GM12878 (cell line): ENCODE results near the gene BCKDHA. TPM values are rescaled to one million over a fixed set of nuclear protein-coding genes. Genes with fewer than 3 reads are reported as not detected.

Experiments used
- ATF3 ChIP-seq: IDR thresholded peaks from 2 replicates; pipeline ENCODE4 v1.6.1; 2011; ENCODE audit warnings: low read depth, mild to moderate bottlenecking, low read length, moderate library complexity, borderline replicate concordance; ENCODE audit errors: extremely low read depth
- BHLHE40 ChIP-seq, 2 experiments: fragments of 450-650 bp in 1 of 2; IDR thresholded peaks; 2 replicates each; pipeline ENCODE4 v1.6.1; 2011 to 2017; ENCODE audit warnings: low read depth in 2 of 2, borderline replicate concordance in 1 of 2, improper control_type of control experiment in 1 of 2, low read length in 1 of 2, mild to moderate bottlenecking in 1 of 2
- CHD4 ChIP-seq: fragments of 200-600 bp; sonication (generic); IDR thresholded peaks from 2 replicates; pipeline ENCODE4 v1.6.1; 2016; ENCODE audit warnings: mild to moderate bottlenecking
- CREM ChIP-seq: IDR thresholded peaks from 2 replicates; pipeline ENCODE4 v1.6.1; 2014; ENCODE audit warnings: antibody characterized with exemption, low read depth
- E2F4 ChIP-seq: IDR thresholded peaks from 2 replicates; pipeline ENCODE4 v1.6.1; 2012; ENCODE audit warnings: low read depth, low read length, improper control_type of control experiment
- EGR1 ChIP-seq, 2 experiments: IDR thresholded peaks; 1 replicate in 1 of 2; 2 replicates in 1 of 2; pipeline ENCODE4 v1.6.1; 2011 to 2012; ENCODE audit warnings: low read depth in 2 of 2, low read length in 2 of 2, borderline replicate concordance in 1 of 2, mild to moderate bottlenecking in 1 of 2, moderate library complexity in 1 of 2
- ESRRA ChIP-seq: IDR thresholded peaks from 2 replicates; pipeline ENCODE4 v1.6.1; 2012; ENCODE audit warnings: mild to moderate bottlenecking, low read length, improper control_type of control experiment
- JUNB ChIP-seq: IDR thresholded peaks from 2 replicates; pipeline ENCODE4 v1.6.1; 2016; ENCODE audit warnings: antibody characterized with exemption, mild to moderate bottlenecking
- MTA3 ChIP-seq: IDR thresholded peaks from 2 replicates; pipeline ENCODE4 v1.6.1; 2012; ENCODE audit warnings: low read length, inconsistent platforms, borderline replicate concordance
- NFIC ChIP-seq: IDR thresholded peaks from 2 replicates; pipeline ENCODE4 v1.6.1; 2012; ENCODE audit warnings: low read depth, mild to moderate bottlenecking, inconsistent platforms, low read length, moderate library complexity
- NFYB ChIP-seq: IDR thresholded peaks from 2 replicates; pipeline ENCODE4 v1.6.1; 2011; ENCODE audit warnings: low read depth, mild to moderate bottlenecking, low read length, improper control_type of control experiment, moderate library complexity; ENCODE audit not compliant: insufficient read depth
- NRF1 ChIP-seq: conservative IDR thresholded peaks from 2 replicates; pipeline ENCODE4 v1.6.1; 2011; ENCODE audit warnings: mild to moderate bottlenecking, low read depth, low read length, improper control_type of control experiment
- PAX8 ChIP-seq: fragments of 450-650 bp; IDR thresholded peaks from 2 replicates; pipeline ENCODE4 v1.6.1; 2017; ENCODE audit warnings: mild to moderate bottlenecking, moderate library complexity
- SMC3 ChIP-seq: IDR thresholded peaks from 2 replicates; pipeline ENCODE4 v1.6.1; 2011; ENCODE audit warnings: low read length, improper control_type of control experiment, borderline replicate concordance
- STAT1 ChIP-seq: fragments of 450-650 bp; conservative IDR thresholded peaks from 2 replicates; pipeline ENCODE4 v1.6.1; 2014; ENCODE audit warnings: antibody characterized with exemption, mild to moderate bottlenecking
- TCF3 ChIP-seq: IDR thresholded peaks from 2 replicates; pipeline ENCODE4 v1.6.1; 2012; ENCODE audit warnings: low read depth, mild to moderate bottlenecking, low read length, borderline replicate concordance; ENCODE audit not compliant: insufficient read depth
- ZBTB4 ChIP-seq: fragments of 450-650 bp; formaldehyde crosslinking; IDR thresholded peaks from 2 replicates; pipeline ENCODE4 v1.4.0; 2022; ENCODE audit warnings: mild to moderate bottlenecking, moderate library complexity
- ZNF24 ChIP-seq: fragments of 450-650 bp; IDR thresholded peaks from 2 replicates; pipeline ENCODE4 v1.6.1; 2017; ENCODE audit warnings: antibody characterized with exemption, mild to moderate bottlenecking
- polyA plus RNA-seq, 11 experiments: library from polyadenylated mRNA; depleted of rRNA in 4 of 11; unstranded in 6 of 11; stranded (reverse) in 5 of 11; fragments of >200 nt; fragmentation: Nextera tagmentation in 4 of 11; fragmentation: Illumina TruSeq in 1 of 11; extraction: Ambion mirVana in 4 of 11; extraction: Trizol in 1 of 11; gene quantifications; 1 replicate in 1 of 11; 2 replicates in 10 of 11; pipeline versions ENCODE4 v1.2.1 to v1.2.3, GENCODE V29; 2011 to 2016; ENCODE audit warnings: inconsistent platforms in 2 of 11, missing spikeins in 2 of 11, low read depth in 1 of 11
- total RNA-seq, 4 experiments: library from RNA; depleted of rRNA in 3 of 4; stranded (reverse); fragments of >200 nt in 3 of 4; fragmentation: Illumina TruSeq in 1 of 4; extraction: Trizol in 1 of 4; gene quantifications; 2 replicates each; pipeline versions ENCODE4 v1.2.1 to v1.2.3, GENCODE V29; 2013 to 2021
- TF ChIP-seq, protein P1 (sequence below): fragments of 450-650 bp; IDR thresholded peaks from 2 replicates; pipeline ENCODE4 v1.6.1; 2018; ENCODE audit warnings: mild to moderate bottlenecking, low read depth, moderate library complexity; ENCODE audit not compliant: partially characterized antibody
- TF ChIP-seq, protein P2 (sequence below): IDR thresholded peaks from 2 replicates; pipeline ENCODE4 v1.6.1; 2011; ENCODE audit warnings: borderline replicate concordance, low read depth, mild to moderate bottlenecking, moderate library complexity, mixed read lengths, low read length; ENCODE audit not compliant: insufficient read depth; ENCODE audit errors: extremely low read length

BCKDHA gene
- total and polyA plus RNA-seq, 10 of the 15 experiments (the other 5 are each of a cell fraction or from before 2014, with no cell fraction given) = 9.9 to 107 (median 46.4) TPM

- TF ChIP-seq TCF3 (0 out of 2 replicates have a peak, but pooled peaks have one; percentile 5), CREM (peak; percentile 20; the same call in 1 of the 2 replicates), EGR1 (IDR thresholded peaks at IDR 0.05; ENCODE audit: borderline replicate concordance in 1 of 2, low read depth in 2 of 2, low read length in 2 of 2) (peak in 1 of 2 experiments; percentile 74; a peak in 2 of 3 replicates), CHD4 (no peak), ATF3 (no peak), ESRRA (no peak), PAX8 (no peak), BHLHE40 (IDR thresholded peaks at IDR 0.05; ENCODE audit: borderline replicate concordance in 1 of 2, low read depth in 2 of 2, low read length in 1 of 2) (peak; percentile 84 to 89), ZNF24 (no peak), ZBTB4 (CRISPR knock-in tag) (no peak), NFIC (no peak), JUNB (no peak), NRF1 (0 out of 2 replicates have a peak, but pooled peaks have one; percentile 14), MTA3 (no peak), STAT1 (no peak), E2F4 (no peak), SMC3 (no peak), NFYB (no peak)
- TF ChIP-seq, protein P1, sequence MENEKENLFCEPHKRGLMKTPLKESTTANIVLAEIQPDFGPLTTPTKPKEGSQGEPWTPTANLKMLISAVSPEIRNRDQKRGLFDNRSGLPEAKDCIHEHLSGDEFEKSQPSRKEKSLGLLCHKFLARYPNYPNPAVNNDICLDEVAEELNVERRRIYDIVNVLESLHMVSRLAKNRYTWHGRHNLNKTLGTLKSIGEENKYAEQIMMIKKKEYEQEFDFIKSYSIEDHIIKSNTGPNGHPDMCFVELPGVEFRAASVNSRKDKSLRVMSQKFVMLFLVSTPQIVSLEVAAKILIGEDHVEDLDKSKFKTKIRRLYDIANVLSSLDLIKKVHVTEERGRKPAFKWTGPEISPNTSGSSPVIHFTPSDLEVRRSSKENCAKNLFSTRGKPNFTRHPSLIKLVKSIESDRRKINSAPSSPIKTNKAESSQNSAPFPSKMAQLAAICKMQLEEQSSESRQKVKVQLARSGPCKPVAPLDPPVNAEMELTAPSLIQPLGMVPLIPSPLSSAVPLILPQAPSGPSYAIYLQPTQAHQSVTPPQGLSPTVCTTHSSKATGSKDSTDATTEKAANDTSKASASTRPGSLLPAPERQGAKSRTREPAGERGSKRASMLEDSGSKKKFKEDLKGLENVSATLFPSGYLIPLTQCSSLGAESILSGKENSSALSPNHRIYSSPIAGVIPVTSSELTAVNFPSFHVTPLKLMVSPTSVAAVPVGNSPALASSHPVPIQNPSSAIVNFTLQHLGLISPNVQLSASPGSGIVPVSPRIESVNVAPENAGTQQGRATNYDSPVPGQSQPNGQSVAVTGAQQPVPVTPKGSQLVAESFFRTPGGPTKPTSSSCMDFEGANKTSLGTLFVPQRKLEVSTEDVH = no peak
- TF ChIP-seq, protein P2, sequence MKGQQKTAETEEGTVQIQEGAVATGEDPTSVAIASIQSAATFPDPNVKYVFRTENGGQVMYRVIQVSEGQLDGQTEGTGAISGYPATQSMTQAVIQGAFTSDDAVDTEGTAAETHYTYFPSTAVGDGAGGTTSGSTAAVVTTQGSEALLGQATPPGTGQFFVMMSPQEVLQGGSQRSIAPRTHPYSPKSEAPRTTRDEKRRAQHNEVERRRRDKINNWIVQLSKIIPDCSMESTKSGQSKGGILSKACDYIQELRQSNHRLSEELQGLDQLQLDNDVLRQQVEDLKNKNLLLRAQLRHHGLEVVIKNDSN = peak; percentile 80
These were observed 46.0 kb upstream of the BCKDHA start (continued) for GRCh38 chr19:41351339-41352245.
